B cell (primary cell): ENCODE measurements around the gene KICS2. TPM values are rescaled to one million over a fixed set of nuclear protein-coding genes. Genes with fewer than 3 reads are reported as not detected.

ENCODE experiments used
- ATAC-seq: fragments of 200-7000 bp; cut with Tn5 transposase; one replicate; pipeline ENCODE4 v1.10.0; 2021; ENCODE audit warnings: low read depth, mild to moderate bottlenecking, moderate number of reproducible peaks, moderate library complexity
- CTCF ChIA-PET: fragments of 350-600 bp; sonication (Branson Sonifier 250); formaldehyde crosslinking; loops from one replicate; lab custom pipeline; 2021; ENCODE audit warnings: antibody characterized with exemption, inconsistent platforms; lab: Charles Lee
- POLR2A ChIA-PET: fragments of 350-600 bp; sonication (Branson Sonifier 250); formaldehyde crosslinking; loops from one replicate; lab custom pipeline; 2021; ENCODE audit warnings: antibody characterized with exemption; lab: Charles Lee
- DNase-seq: peaks from one replicate; pipeline ENCODE4 v3.0.0; 2013
- H2AFZ ChIP-seq: 2 replicates; pipeline ENCODE4 v1.6.1; 2012; ENCODE audit warnings: mild to moderate bottlenecking, low read depth, low read length; ENCODE audit not compliant: insufficient read depth, poor library complexity, severe bottlenecking
- H3K27ac ChIP-seq, 2 donors: 1 replicate in 1 of 2; 2 replicates in 1 of 2; pipeline ENCODE4 v1.5.1; 2012 to 2013; ENCODE audit warnings: low read length in 2 of 2, mild to moderate bottlenecking in 2 of 2, moderate library complexity in 1 of 2
- H3K27me3 ChIP-seq, 4 experiments: fragments of 200-600 bp in 1 of 4; sonication (generic) in 1 of 4; replicated peaks in 1 of 4; 1 replicate in 2 of 4; 2 replicates in 2 of 4; pipeline versions ENCODE4 v1.6.1 to v1.7.0; 2013 to 2016; ENCODE audit warnings: low read length in 3 of 4, mild to moderate bottlenecking in 2 of 4, mixed read lengths in 1 of 4, moderate library complexity in 1 of 4; ENCODE audit not compliant: insufficient read depth in 4 of 4, control insufficient read depth in 3 of 4; ENCODE audit errors: control extremely low read depth in 1 of 4
- H3K36me3 ChIP-seq, 2 experiments: replicated peaks in 1 of 2; 1 replicate in 1 of 2; 2 replicates in 1 of 2; pipeline versions ENCODE4 v1.6.1 to v1.7.1; 2013; ENCODE audit warnings: low read length in 1 of 2; ENCODE audit not compliant: insufficient read depth in 2 of 2, control insufficient read depth in 1 of 2; ENCODE audit errors: control extremely low read depth in 1 of 2, extremely low read depth in 1 of 2
- H3K4me1 ChIP-seq, 2 donors: fragments of 200-600 bp in 1 of 2; sonication (generic) in 1 of 2; 1 replicate in 1 of 2; 2 replicates in 1 of 2; pipeline versions ENCODE4 v1.5.1 to v1.6.1; 2013 to 2017; ENCODE audit warnings: low read length in 2 of 2; ENCODE audit not compliant: control insufficient read depth in 2 of 2, insufficient read depth in 2 of 2
- H3K4me2 ChIP-seq: replicated peaks from 2 replicates; pipeline ENCODE3; 2012; ENCODE audit warnings: mild to moderate bottlenecking, low read depth, low read length; ENCODE audit not compliant: poor library complexity, severe bottlenecking
- H3K4me3 ChIP-seq, 5 experiments: fragments of 200-600 bp in 1 of 5; sonication (generic) in 1 of 5; 1 replicate in 3 of 5; 2 replicates in 2 of 5; pipeline versions ENCODE4 v1.5.1 to v1.7.0; 2011 to 2016; ENCODE audit warnings: low read length in 4 of 5, mild to moderate bottlenecking in 4 of 5, low read depth in 2 of 5, control low read depth in 1 of 5, moderate library complexity in 1 of 5; ENCODE audit not compliant: insufficient read depth in 1 of 5; ENCODE audit errors: control extremely low read depth in 1 of 5, extremely low read depth in 1 of 5
- H3K79me2 ChIP-seq: fragments of 200-600 bp; sonication (generic); one replicate; pipeline ENCODE4 v1.6.0; 2016; ENCODE audit warnings: low read length; ENCODE audit not compliant: control insufficient read depth, insufficient read depth
- H3K9ac ChIP-seq: fragments of 200-600 bp; sonication (generic); 2 replicates; pipeline ENCODE4 v1.6.1; 2017; ENCODE audit warnings: mild to moderate bottlenecking, low read length, moderate library complexity
- H3K9me3 ChIP-seq, 3 donors: one replicate each; pipeline versions ENCODE4 v1.6.1 to v1.7.1; 2013; ENCODE audit warnings: low read length in 2 of 3; ENCODE audit not compliant: control insufficient read depth in 2 of 3, insufficient read depth in 1 of 3; ENCODE audit errors: control extremely low read depth in 1 of 3
- H4K20me1 ChIP-seq: 2 replicates; pipeline ENCODE4 v1.6.0; 2012; ENCODE audit warnings: mild to moderate bottlenecking, low read length; ENCODE audit not compliant: insufficient read depth, control insufficient read depth, poor library complexity, severe bottlenecking
- H3K27ac Mint-ChIP-seq: one replicate; pipeline ENCODE4 v1.8.0; 2021; ENCODE audit warnings: mixed read lengths
- H3K27me3 Mint-ChIP-seq: one replicate; pipeline ENCODE4 v1.8.0; 2021; ENCODE audit warnings: mixed read lengths
- H3K4me1 Mint-ChIP-seq: one replicate; pipeline ENCODE4 v1.8.0; 2021; ENCODE audit warnings: mixed read lengths
- H3K4me3 Mint-ChIP-seq: one replicate; pipeline ENCODE4 v1.8.0; 2021; ENCODE audit warnings: mixed read lengths
- H3K9me3 Mint-ChIP-seq: one replicate; pipeline ENCODE4 v1.8.0; 2022; ENCODE audit warnings: mixed read lengths; ENCODE audit not compliant: insufficient read depth
- EZH2 ChIP-seq: IDR thresholded peaks from 2 replicates; pipeline ENCODE4 v1.6.1; 2012; ENCODE audit warnings: borderline replicate concordance, low read depth, mild to moderate bottlenecking, moderate library complexity, low read length; ENCODE audit not compliant: insufficient read depth, poor library complexity, severe bottlenecking
- WGBS: methylation state at CpG from one replicate; pipeline ENCODE4 v1.1.5; 2013; ENCODE audit warnings: missing lambda C conversion rate; ENCODE audit not compliant: insufficient coverage; 5-methylcytosine and 5-hydroxymethylcytosine counted together
- intact Hi-C: fragments of 100-400 bp; cut with micrococcal nuclease; formaldehyde crosslinking; loops from one replicate; pipeline ENCODE4 v1.10.0; 2022
- polyA plus RNA-seq: library from polyadenylated mRNA; depleted of rRNA; stranded (reverse); fragments of >200 nt; gene quantifications from 2 replicates; pipeline ENCODE4 v1.2.3, GENCODE V29; 2012
- total RNA-seq, 2 donors: library from RNA; stranded (reverse); fragments of 120-200 nt in 1 of 2; gene quantifications; 1 replicate in 1 of 2; 2 replicates in 1 of 2; pipeline versions ENCODE4 v1.2.3 to v1.2.4, GENCODE V29; 2013 to 2022
- TF ChIP-seq, protein P1 (sequence below): fragments of 200-600 bp; IDR thresholded peaks from one replicate; pipeline ENCODE4 v1.8.0; 2022; ENCODE audit warnings: antibody characterized with exemption, mild to moderate bottlenecking

KICS2 gene
- total and polyA plus RNA-seq, 2 donors (not counting 1 experiment from before 2014, with no cell fraction given) = 16.6 to 21.2 TPM

DNA sequence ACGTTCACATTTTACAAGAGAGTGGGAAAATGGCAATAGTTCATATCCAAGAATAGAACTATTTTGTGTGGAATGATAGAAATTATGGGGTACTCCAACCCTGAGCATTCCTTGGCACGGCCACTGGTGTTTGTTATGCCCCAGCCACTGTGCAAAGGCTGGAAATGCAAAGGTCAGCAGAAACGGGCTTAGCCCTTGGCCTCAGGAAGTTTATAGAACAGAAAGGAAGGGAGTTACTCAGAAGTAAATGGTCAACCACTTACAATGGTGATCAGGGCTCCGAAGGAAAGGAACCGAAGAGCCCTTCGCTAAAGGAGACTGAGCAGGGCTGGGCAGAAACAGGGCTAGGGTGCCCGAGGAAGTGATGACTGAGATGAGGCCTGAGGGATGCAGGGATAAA lies 45.1 kb downstream of the KICS2 start:
- Histone ChIP-seq H3K27me3 (no peaks in the 10 kb centered on the region), H3K36me3 (no peaks in the 10 kb centered on the region), H3K4me2 (no peak overlapping the region), H2AFZ (no peak overlapping the region), H3K4me3 (no peak overlapping the region), H3K27ac (no peak overlapping the region), H3K4me1 (no peaks in the 10 kb centered on the region), H3K9me3 (no peaks in the 10 kb centered on the region), H4K20me1 (no peaks in the 10 kb centered on the region), H3K9ac (no peak overlapping the region), H3K79me2 (no peaks in the 10 kb centered on the region)
- Mint-ChIP-seq H3K4me1 (no peaks in the 10 kb centered on the region), H3K27me3 (no peaks in the 10 kb centered on the region), H3K9me3 (no peaks in the 10 kb centered on the region), H3K4me3 (no peak overlapping the region), H3K27ac (no peak overlapping the region)
- no peak for DNase-seq
- POLR2A ChIA-PET = no interaction called here
- ATAC-seq = no peak
- intact Hi-C loops = no loop called here
- TF ChIP-seq, protein P1, sequence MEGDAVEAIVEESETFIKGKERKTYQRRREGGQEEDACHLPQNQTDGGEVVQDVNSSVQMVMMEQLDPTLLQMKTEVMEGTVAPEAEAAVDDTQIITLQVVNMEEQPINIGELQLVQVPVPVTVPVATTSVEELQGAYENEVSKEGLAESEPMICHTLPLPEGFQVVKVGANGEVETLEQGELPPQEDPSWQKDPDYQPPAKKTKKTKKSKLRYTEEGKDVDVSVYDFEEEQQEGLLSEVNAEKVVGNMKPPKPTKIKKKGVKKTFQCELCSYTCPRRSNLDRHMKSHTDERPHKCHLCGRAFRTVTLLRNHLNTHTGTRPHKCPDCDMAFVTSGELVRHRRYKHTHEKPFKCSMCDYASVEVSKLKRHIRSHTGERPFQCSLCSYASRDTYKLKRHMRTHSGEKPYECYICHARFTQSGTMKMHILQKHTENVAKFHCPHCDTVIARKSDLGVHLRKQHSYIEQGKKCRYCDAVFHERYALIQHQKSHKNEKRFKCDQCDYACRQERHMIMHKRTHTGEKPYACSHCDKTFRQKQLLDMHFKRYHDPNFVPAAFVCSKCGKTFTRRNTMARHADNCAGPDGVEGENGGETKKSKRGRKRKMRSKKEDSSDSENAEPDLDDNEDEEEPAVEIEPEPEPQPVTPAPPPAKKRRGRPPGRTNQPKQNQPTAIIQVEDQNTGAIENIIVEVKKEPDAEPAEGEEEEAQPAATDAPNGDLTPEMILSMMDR = no peak
- TF ChIP-seq EZH2 = no peak
- CTCF ChIA-PET = no interaction called here
- WGBS = 97% methylated on average over 5 of the region's 7 CpGs

DNA sequence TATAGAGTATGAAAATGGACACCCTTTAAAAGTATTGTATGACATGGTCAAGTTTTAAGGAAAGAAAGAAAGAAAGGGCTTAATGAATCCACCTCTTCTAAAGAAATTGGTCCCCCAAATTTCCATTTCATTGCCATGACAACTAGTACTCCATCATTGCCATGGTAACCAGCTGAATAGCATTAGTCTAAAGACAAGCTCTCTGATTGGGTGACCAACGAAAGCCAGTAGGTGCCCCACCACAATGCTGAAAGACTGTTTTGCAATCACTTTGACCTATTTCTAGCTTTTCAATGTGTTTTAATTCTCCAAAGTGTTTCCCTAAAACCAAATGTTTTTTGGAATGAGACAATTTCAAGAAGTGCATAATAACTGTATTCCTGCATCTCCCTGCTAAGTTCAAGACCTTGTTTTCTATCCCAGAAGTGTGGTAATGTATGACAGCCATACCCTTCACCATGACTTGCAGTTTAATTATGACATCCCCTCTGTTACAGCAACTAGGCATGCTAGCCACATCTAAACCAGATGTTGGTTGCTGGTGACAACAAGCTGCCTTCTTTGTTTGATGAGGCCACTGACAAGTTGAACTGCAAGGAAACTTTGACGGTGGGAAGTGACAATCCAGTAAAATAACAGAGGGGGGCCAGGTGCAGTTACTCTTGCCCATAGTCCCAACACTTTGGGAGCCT lies 46.7 kb downstream of the KICS2 start:
- H3K27ac ChIP-seq = no peak overlapping the region
- no peak overlapping the region for H3K4me3 Mint-ChIP-seq
- H3K9ac ChIP-seq = no peak overlapping the region
- H2AFZ ChIP-seq = no peak overlapping the region
- H3K9me3 ChIP-seq = no peaks in the 10 kb centered on the region
- H3K27ac Mint-ChIP-seq = no peak overlapping the region
- H3K36me3 ChIP-seq = no peaks in the 10 kb centered on the region
- H3K4me3 ChIP-seq = no peak overlapping the region
- H3K4me1 ChIP-seq = no peaks in the 10 kb centered on the region
- CTCF ChIA-PET = no interaction called here
- no peaks in the 10 kb centered on the region for H3K4me1 Mint-ChIP-seq
- no peak for TF ChIP-seq EZH2
- TF ChIP-seq, protein P1 = no peak
- no peaks in the 10 kb centered on the region for H3K79me2 ChIP-seq
- no peaks in the 10 kb centered on the region for H4K20me1 ChIP-seq
- DNase-seq (no peak), ATAC-seq (no peak)
- POLR2A ChIA-PET = no interaction called here
- H3K27me3 ChIP-seq = no peaks in the 10 kb centered on the region
- H3K9me3 Mint-ChIP-seq = no peaks in the 10 kb centered on the region
- 100% methylated on average over 2 of the region's 2 CpGs for WGBS
- H3K4me2 ChIP-seq = no peak overlapping the region
- H3K27me3 Mint-ChIP-seq = no peaks in the 10 kb centered on the region
- intact Hi-C loops = no loop called here
